Breast epithelium (tissue), 3 donors: ENCODE results near the gene ADRA1B.

Experiments used
- POLR2A ChIP-seq: fragments of 450-650 bp; IDR thresholded peaks from one replicate; pipeline ENCODE4 v1.6.1; 2016; ENCODE audit warnings: antibody characterized with exemption, mild to moderate bottlenecking, moderate library complexity
- POLR2AphosphoS5 ChIP-seq, 3 donors: sonication (generic); formaldehyde crosslinking; IDR thresholded peaks; one replicate each; pipeline ENCODE4 v1.6.1; 2017; ENCODE audit warnings: antibody characterized with exemption in 3 of 3
- TF ChIP-seq, protein P1 (sequence below), 3 donors: fragments of 450-650 bp; IDR thresholded peaks; one replicate each; pipeline ENCODE4 v1.5.1; 2016 to 2017; ENCODE audit warnings: antibody characterized with exemption in 3 of 3, mild to moderate bottlenecking in 3 of 3, moderate library complexity in 3 of 3

DNA sequence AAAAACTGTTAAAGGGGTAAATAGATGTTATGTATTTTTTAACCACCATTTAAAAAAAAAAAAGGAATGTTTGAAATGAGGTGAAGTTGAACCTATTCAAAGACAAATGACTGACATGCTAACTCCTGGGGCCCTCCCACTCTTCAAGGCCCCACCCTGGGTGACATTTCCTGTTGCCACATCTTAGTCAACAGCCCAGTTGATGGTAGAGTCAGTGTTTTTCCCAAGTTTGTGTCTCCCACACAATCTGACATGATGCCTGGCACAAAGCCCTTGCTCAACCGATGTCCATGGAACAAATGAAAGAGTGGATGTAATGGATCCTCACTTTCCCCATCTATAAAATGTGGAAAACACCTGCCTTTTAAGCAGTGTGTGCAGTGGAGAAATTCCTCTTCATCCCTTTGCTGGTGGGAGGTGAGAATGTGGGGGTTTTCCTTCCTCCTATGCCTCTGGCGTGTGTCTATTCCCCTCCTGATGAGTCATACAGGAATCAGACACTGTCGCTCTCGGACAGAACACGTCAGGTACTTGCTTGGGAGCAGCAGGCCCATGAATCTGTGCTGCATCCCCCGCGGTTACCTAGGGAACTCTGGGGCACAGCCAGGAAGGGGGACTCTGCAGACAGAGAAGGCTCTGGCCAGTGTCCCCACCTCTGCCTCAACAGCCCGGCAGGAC, 13.7 kb upstream of the ADRA1B start:
- TF ChIP-seq, protein P1, sequence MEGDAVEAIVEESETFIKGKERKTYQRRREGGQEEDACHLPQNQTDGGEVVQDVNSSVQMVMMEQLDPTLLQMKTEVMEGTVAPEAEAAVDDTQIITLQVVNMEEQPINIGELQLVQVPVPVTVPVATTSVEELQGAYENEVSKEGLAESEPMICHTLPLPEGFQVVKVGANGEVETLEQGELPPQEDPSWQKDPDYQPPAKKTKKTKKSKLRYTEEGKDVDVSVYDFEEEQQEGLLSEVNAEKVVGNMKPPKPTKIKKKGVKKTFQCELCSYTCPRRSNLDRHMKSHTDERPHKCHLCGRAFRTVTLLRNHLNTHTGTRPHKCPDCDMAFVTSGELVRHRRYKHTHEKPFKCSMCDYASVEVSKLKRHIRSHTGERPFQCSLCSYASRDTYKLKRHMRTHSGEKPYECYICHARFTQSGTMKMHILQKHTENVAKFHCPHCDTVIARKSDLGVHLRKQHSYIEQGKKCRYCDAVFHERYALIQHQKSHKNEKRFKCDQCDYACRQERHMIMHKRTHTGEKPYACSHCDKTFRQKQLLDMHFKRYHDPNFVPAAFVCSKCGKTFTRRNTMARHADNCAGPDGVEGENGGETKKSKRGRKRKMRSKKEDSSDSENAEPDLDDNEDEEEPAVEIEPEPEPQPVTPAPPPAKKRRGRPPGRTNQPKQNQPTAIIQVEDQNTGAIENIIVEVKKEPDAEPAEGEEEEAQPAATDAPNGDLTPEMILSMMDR (IDR thresholded peaks at IDR 0.05) = no peak
- no peak for TF ChIP-seq POLR2A
- no peak for TF ChIP-seq POLR2AphosphoS5 (IDR thresholded peaks at IDR 0.05)
